ENCODE measurements around the gene XIAP.

DNA sequence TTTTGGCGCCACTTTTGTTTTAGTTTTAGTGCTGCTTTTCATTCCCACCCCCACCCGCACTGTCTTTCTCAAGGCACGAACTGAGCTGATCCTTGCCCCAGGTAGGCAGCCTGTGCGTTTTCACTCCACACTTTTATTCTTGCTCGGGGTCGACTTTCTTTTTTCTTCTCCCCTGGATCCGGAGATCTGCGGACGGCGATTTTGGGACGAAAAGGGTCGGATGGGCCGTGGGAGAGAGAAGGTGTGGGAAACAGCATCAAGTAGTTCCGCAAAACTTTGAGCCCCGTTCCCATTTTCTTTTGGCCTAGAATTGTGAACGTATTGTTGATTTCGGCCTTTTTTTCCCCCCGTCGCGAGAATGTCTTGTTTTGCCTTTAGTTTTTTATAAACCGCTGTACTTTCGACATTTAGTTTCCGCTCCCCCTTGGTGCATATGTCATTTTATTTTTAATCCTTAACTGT lies 102.2 kb downstream of the XIAP start:
- TF ChIP-seq EZH2 (IDR thresholded peaks at IDR 0.05; ENCODE audit: low read depth, unreplicated experiment) (no peak), POLR2AphosphoS5 (IDR thresholded peaks at IDR 0.05; ENCODE audit: low read depth) (no peak), EZH2phosphoT487 (IDR thresholded peaks at IDR 0.05; ENCODE audit: unreplicated experiment) (no peak), JUNB (IDR thresholded peaks at IDR 0.05; ENCODE audit: unreplicated experiment) (no peak), NANOG (IDR thresholded peaks at IDR 0.05; ENCODE audit: borderline replicate concordance) (no peak), STAT1 (IDR thresholded peaks at IDR 0.05; ENCODE audit: unreplicated experiment) (no peak), CREB1 (CRISPR knock-in tag; IDR thresholded peaks at IDR 0.05; ENCODE audit: low read depth) (no peak), ZNF114 (CRISPR knock-in tag; IDR thresholded peaks at IDR 0.05) (no peak), ZNF331 (CRISPR knock-in tag; IDR thresholded peaks at IDR 0.05; ENCODE audit: low read depth) (no peak)
- TF ChIP-seq, protein P1, sequence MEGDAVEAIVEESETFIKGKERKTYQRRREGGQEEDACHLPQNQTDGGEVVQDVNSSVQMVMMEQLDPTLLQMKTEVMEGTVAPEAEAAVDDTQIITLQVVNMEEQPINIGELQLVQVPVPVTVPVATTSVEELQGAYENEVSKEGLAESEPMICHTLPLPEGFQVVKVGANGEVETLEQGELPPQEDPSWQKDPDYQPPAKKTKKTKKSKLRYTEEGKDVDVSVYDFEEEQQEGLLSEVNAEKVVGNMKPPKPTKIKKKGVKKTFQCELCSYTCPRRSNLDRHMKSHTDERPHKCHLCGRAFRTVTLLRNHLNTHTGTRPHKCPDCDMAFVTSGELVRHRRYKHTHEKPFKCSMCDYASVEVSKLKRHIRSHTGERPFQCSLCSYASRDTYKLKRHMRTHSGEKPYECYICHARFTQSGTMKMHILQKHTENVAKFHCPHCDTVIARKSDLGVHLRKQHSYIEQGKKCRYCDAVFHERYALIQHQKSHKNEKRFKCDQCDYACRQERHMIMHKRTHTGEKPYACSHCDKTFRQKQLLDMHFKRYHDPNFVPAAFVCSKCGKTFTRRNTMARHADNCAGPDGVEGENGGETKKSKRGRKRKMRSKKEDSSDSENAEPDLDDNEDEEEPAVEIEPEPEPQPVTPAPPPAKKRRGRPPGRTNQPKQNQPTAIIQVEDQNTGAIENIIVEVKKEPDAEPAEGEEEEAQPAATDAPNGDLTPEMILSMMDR (conservative IDR thresholded peaks at IDR 0.05; ENCODE audit: low read depth in 2 of 2): no peak
- TF ChIP-seq, protein P2, sequence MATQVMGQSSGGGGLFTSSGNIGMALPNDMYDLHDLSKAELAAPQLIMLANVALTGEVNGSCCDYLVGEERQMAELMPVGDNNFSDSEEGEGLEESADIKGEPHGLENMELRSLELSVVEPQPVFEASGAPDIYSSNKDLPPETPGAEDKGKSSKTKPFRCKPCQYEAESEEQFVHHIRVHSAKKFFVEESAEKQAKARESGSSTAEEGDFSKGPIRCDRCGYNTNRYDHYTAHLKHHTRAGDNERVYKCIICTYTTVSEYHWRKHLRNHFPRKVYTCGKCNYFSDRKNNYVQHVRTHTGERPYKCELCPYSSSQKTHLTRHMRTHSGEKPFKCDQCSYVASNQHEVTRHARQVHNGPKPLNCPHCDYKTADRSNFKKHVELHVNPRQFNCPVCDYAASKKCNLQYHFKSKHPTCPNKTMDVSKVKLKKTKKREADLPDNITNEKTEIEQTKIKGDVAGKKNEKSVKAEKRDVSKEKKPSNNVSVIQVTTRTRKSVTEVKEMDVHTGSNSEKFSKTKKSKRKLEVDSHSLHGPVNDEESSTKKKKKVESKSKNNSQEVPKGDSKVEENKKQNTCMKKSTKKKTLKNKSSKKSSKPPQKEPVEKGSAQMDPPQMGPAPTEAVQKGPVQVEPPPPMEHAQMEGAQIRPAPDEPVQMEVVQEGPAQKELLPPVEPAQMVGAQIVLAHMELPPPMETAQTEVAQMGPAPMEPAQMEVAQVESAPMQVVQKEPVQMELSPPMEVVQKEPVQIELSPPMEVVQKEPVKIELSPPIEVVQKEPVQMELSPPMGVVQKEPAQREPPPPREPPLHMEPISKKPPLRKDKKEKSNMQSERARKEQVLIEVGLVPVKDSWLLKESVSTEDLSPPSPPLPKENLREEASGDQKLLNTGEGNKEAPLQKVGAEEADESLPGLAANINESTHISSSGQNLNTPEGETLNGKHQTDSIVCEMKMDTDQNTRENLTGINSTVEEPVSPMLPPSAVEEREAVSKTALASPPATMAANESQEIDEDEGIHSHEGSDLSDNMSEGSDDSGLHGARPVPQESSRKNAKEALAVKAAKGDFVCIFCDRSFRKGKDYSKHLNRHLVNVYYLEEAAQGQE (IDR thresholded peaks at IDR 0.05; ENCODE audit: unreplicated experiment): no peak
- TF ChIP-seq, protein P3, sequence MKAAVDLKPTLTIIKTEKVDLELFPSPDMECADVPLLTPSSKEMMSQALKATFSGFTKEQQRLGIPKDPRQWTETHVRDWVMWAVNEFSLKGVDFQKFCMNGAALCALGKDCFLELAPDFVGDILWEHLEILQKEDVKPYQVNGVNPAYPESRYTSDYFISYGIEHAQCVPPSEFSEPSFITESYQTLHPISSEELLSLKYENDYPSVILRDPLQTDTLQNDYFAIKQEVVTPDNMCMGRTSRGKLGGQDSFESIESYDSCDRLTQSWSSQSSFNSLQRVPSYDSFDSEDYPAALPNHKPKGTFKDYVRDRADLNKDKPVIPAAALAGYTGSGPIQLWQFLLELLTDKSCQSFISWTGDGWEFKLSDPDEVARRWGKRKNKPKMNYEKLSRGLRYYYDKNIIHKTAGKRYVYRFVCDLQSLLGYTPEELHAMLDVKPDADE (IDR thresholded peaks at IDR 0.05): no peak
- TF ChIP-seq, protein P4, sequence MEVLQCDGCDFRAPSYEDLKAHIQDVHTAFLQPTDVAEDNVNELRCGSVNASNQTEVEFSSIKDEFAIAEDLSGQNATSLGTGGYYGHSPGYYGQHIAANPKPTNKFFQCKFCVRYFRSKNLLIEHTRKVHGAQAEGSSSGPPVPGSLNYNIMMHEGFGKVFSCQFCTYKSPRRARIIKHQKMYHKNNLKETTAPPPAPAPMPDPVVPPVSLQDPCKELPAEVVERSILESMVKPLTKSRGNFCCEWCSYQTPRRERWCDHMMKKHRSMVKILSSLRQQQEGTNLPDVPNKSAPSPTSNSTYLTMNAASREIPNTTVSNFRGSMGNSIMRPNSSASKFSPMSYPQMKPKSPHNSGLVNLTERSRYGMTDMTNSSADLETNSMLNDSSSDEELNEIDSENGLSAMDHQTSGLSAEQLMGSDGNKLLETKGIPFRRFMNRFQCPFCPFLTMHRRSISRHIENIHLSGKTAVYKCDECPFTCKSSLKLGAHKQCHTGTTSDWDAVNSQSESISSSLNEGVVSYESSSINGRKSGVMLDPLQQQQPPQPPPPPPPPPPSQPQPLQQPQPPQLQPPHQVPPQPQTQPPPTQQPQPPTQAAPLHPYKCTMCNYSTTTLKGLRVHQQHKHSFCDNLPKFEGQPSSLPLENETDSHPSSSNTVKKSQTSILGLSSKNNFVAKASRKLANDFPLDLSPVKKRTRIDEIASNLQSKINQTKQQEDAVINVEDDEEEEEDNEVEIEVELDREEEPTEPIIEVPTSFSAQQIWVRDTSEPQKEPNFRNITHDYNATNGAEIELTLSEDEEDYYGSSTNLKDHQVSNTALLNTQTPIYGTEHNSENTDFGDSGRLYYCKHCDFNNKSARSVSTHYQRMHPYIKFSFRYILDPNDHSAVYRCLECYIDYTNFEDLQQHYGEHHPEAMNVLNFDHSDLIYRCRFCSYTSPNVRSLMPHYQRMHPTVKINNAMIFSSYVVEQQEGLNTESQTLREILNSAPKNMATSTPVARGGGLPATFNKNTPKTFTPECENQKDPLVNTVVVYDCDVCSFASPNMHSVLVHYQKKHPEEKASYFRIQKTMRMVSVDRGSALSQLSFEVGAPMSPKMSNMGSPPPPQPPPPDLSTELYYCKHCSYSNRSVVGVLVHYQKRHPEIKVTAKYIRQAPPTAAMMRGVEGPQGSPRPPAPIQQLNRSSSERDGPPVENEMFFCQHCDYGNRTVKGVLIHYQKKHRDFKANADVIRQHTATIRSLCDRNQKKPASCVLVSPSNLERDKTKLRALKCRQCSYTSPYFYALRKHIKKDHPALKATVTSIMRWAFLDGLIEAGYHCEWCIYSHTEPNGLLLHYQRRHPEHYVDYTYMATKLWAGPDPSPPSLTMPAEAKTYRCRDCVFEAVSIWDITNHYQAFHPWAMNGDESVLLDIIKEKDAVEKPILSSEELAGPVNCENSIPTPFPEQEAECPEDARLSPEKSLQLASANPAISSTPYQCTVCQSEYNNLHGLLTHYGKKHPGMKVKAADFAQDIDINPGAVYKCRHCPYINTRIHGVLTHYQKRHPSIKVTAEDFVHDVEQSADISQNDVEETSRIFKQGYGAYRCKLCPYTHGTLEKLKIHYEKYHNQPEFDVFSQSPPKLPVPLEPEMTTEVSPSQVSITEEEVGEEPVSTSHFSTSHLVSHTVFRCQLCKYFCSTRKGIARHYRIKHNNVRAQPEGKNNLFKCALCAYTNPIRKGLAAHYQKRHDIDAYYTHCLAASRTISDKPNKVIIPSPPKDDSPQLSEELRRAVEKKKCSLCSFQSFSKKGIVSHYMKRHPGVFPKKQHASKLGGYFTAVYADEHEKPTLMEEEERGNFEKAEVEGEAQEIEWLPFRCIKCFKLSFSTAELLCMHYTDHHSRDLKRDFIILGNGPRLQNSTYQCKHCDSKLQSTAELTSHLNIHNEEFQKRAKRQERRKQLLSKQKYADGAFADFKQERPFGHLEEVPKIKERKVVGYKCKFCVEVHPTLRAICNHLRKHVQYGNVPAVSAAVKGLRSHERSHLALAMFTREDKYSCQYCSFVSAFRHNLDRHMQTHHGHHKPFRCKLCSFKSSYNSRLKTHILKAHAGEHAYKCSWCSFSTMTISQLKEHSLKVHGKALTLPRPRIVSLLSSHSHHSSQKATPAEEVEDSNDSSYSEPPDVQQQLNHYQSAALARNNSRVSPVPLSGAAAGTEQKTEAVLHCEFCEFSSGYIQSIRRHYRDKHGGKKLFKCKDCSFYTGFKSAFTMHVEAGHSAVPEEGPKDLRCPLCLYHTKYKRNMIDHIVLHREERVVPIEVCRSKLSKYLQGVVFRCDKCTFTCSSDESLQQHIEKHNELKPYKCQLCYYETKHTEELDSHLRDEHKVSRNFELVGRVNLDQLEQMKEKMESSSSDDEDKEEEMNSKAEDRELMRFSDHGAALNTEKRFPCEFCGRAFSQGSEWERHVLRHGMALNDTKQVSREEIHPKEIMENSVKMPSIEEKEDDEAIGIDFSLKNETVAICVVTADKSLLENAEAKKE (CRISPR knock-in tag; IDR thresholded peaks at IDR 0.05): no peak
